Measurements from ENCODE around the gene ECHDC1. TPM values are rescaled to one million over a fixed set of nuclear protein-coding genes. Genes with fewer than 3 reads are reported as not detected.

Gene ECHDC1
- total RNA-seq, 1 experiment from 2014 or later, result 60.0 TPM

GRCh38 chr6:127342946-127343808 is at the start of gene ECHDC1 (continued):
- peak; percentile 81 for TF ChIP-seq AFF4 (CRISPR knock-in tag; IDR thresholded peaks at IDR 0.05; ENCODE audit: borderline replicate concordance)
- no peak for TF ChIP-seq NR3C1 (CRISPR knock-in tag; conservative IDR thresholded peaks at IDR 0.05; ENCODE audit: low read depth)
- TF ChIP-seq MYBL2 (CRISPR knock-in tag; IDR thresholded peaks at IDR 0.05), result peak; percentile 96
- TF ChIP-seq E2F5 (CRISPR knock-in tag; IDR thresholded peaks at IDR 0.05), result peak; percentile 73; the same call in 1 of the 2 replicates
- TF ChIP-seq HMGXB4 (CRISPR knock-in tag; IDR thresholded peaks at IDR 0.05), result 0 out of 2 replicates have a peak, but pooled peaks have one; percentile 64
- TF ChIP-seq FOXP4 (CRISPR knock-in tag; IDR thresholded peaks at IDR 0.05), result peak; percentile 63; the same call in 1 of the 2 replicates
- TF ChIP-seq ZNF232 (CRISPR knock-in tag; IDR thresholded peaks at IDR 0.05), result 0 out of 2 replicates have a peak, but pooled peaks have one; percentile 34
- peak; percentile 69; the same call in 1 of the 2 replicates for TF ChIP-seq PREB (CRISPR knock-in tag; IDR thresholded peaks at IDR 0.05; ENCODE audit: borderline replicate concordance)
- no peak for TF ChIP-seq IRF1 (CRISPR knock-in tag; IDR thresholded peaks at IDR 0.05)
- TF ChIP-seq USF2 (CRISPR knock-in tag; IDR thresholded peaks at IDR 0.05), result peak; percentile 56
- peak; percentile 55; the same call in 1 of the 2 replicates for TF ChIP-seq CREM (CRISPR knock-in tag; IDR thresholded peaks at IDR 0.05)
- no peak for TF ChIP-seq JUN (CRISPR knock-in tag; IDR thresholded peaks at IDR 0.05)
- peak; percentile 59; the same call in 1 of the 2 replicates for TF ChIP-seq SP1 (CRISPR knock-in tag; conservative IDR thresholded peaks at IDR 0.05)
- no peak for TF ChIP-seq MXD4 (CRISPR knock-in tag; IDR thresholded peaks at IDR 0.05; ENCODE audit: borderline replicate concordance)
- peak; percentile 87 for TF ChIP-seq MAX (CRISPR knock-in tag; IDR thresholded peaks at IDR 0.05)
- peak; percentile 58; the same call in 1 of the 2 replicates for TF ChIP-seq TEAD4 (CRISPR knock-in tag; IDR thresholded peaks at IDR 0.05)
